Cardiac muscle cell (in vitro differentiated cells and primary cell): ENCODE results near the gene SRMS. TPM values are rescaled to one million over a fixed set of nuclear protein-coding genes. Genes with fewer than 3 reads are reported as not detected.
A peak's percentile ranks its signal among the peaks of the same experiment; 100 is the strongest.

Experiments
- DNase-seq, 2 donors: peaks; one replicate each; pipeline versions ENCODE4 v3.0.0 to v3.0.0-alpha.2; 2010 to 2017; ENCODE audit warnings: low read depth in 1 of 2, low spot score in 1 of 2
- H3K27ac ChIP-seq: fragments of 200-600 bp; sonication (generic); 2 replicates; pipeline ENCODE4 v1.5.1; 2016
- H3K27me3 ChIP-seq: fragments of 200-600 bp; sonication (generic); 2 replicates; pipeline ENCODE4 v1.6.0; 2016; ENCODE audit warnings: control low read depth
- H3K36me3 ChIP-seq: fragments of 200-600 bp; sonication (generic); 2 replicates; pipeline ENCODE4 v1.5.1; 2016; ENCODE audit warnings: control low read depth
- H3K4me1 ChIP-seq: fragments of 200-600 bp; sonication (generic); 2 replicates; pipeline ENCODE4 v1.8.1; 2017; ENCODE audit warnings: low read depth, mild to moderate bottlenecking, mixed run types
- H3K4me3 ChIP-seq: fragments of 200-600 bp; sonication (generic); 2 replicates; pipeline ENCODE4 v1.5.1; 2016; ENCODE audit warnings: mild to moderate bottlenecking
- H3K9me3 ChIP-seq: fragments of 200-600 bp; sonication (generic); 2 replicates; pipeline ENCODE4 v1.5.1; 2017; ENCODE audit warnings: low read depth, mild to moderate bottlenecking, control low read depth
- polyA plus RNA-seq: library from polyadenylated mRNA; unstranded; fragments of >200 nt; fragmentation: Nextera tagmentation; extraction: Ambion mirVana; gene quantifications from 2 replicates; pipeline ENCODE4 v1.2.1, GENCODE V29; 2016
- total RNA-seq: library from RNA; depleted of rRNA; stranded (reverse); fragments of >200 nt; gene quantifications from 2 replicates; pipeline ENCODE4 v1.2.3, GENCODE V29; 2016
- TF ChIP-seq, protein P1 (sequence below): IDR thresholded peaks from 2 replicates; pipeline ENCODE4 v1.5.1; 2012; ENCODE audit warnings: low read depth, mild to moderate bottlenecking, low read length

Gene SRMS
- total and polyA plus RNA-seq, 2 experiments from 2014 or later, result not detected

DNA sequence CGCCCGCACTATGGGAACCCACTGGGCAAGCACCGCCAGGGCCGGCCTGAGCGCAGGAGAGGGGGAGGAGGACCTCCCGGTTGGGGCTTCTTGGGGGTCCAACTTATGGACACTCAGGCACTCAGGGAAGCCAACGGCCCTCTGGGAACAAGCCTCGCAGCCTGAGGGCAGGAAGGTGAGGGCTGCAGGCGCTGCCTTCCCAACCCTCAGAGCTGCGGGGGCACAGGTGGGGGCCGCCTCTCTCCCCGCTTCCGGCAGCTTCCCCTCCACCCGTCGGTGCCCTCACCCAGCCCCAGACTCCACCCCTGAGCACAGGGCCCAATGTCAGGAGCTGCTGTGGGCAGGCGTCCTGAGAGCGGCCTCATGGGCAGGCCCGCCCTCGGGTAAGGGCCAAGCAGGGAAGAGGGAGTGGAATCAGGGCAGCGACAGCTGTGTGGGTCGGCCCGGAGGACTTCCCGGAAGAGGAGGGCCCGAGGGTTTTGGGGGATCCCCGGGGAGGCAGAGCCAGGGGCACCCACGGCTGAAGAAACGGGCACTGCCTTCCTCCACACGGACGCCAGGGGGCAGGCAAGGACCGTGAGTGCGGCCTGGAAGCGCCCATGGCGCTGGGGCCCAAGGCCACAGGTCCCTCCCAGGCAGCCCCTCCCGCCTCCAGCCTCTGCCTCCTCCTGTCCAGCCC, 9.9 kb downstream of the SRMS start:
- Histone ChIP-seq H3K36me3 (no peaks in the 10 kb centered on the region), H3K9me3 (no peaks in the 10 kb centered on the region), H3K27me3 (no peaks in the 10 kb centered on the region), H3K4me3 (no peak overlapping the region), H3K27ac (no peak overlapping the region), H3K4me1 (peaks cover 11% of the 10 kb centered on the region)
- TF ChIP-seq, protein P1, sequence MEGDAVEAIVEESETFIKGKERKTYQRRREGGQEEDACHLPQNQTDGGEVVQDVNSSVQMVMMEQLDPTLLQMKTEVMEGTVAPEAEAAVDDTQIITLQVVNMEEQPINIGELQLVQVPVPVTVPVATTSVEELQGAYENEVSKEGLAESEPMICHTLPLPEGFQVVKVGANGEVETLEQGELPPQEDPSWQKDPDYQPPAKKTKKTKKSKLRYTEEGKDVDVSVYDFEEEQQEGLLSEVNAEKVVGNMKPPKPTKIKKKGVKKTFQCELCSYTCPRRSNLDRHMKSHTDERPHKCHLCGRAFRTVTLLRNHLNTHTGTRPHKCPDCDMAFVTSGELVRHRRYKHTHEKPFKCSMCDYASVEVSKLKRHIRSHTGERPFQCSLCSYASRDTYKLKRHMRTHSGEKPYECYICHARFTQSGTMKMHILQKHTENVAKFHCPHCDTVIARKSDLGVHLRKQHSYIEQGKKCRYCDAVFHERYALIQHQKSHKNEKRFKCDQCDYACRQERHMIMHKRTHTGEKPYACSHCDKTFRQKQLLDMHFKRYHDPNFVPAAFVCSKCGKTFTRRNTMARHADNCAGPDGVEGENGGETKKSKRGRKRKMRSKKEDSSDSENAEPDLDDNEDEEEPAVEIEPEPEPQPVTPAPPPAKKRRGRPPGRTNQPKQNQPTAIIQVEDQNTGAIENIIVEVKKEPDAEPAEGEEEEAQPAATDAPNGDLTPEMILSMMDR, result peak; percentile 83
- peak; percentile 94 to 95 for DNase-seq

DNA sequence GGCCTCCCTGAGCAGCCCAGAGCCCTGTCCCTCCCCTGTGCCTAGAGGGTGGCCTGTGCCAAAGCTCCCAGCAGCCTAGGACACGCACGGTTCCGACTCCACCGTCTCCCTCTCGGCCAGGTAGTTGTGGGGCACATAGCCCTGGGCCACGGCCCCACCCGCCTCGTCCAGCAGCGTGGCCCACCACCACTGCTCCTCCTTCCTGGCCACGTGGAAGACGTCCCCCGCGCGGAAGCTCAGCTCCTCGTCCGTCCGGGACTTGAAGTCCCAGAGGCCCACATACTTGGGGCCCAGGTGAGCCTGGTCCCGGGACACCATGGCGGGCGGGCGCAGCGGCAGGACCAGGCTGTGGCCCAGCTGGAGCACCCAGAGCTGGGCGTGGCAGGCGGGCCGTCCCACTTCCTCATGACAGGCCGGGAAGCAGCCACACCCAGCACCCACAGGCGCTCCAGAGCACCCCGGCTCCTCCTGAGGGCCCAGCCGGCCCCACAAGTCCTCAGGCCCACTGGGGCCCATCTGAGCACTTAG, 10.5 kb downstream of the SRMS start, which contains the start of gene PTK6:
Gene PTK6 (minus strand): TSS at position 380 of the 528 bp plus-strand sequence. CDS start 62 bp downstream, at position 318.
- Histone ChIP-seq H3K27me3 (no peaks in the 10 kb centered on the region), H3K9me3 (no peaks in the 10 kb centered on the region), H3K4me1 (peaks cover 11% of the 10 kb centered on the region), H3K4me3 (no peak within 1 kb of the TSS), H3K36me3 (no peaks in the 10 kb centered on the region), H3K27ac (no peak within 1 kb of the TSS)
- TF ChIP-seq, protein P1, result no peak
- no peak for DNase-seq

DNA sequence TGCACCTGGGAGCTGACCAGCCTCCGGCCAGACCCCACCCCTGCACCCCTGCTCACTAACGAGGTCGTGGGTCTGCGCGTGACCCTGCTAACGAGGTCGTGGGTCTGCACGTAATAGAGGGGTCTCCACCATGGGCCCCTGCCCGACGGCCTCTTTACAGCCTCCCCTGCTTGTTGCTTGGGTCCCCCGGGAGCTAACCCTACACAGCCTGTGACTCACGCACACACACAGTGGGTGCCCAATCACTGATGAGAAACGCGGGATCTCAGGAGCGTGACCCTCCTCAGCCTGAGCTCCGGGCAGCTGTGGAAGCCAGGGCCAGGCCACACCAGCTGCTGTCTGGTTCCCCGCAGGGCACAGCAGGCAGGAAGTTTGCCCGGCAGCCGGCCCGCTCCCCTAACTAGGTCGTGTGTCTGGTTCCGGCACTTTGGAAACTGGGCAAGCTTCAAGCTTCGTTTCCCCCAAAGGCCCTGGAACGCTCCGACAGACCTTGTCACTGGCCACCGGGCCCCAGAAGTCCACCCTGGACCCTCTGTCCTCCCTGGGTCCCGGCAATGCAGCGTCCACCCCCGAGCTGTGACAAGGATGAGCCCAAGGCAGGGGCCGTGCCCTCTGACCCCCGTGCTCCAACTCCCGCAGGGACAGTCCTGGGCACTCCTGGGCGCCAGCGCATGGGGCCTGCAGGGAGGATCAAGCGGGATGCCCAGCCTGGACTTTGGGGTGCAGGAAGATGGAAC, 11.1 kb downstream of the SRMS start:
- no peaks in the 10 kb centered on the region for H3K9me3 ChIP-seq
- no peak overlapping the region for H3K27ac ChIP-seq
- no peaks in the 10 kb centered on the region for H3K36me3 ChIP-seq
- H3K4me3 ChIP-seq, result no peak overlapping the region
- H3K4me1 ChIP-seq, result peaks cover 11% of the 10 kb centered on the region
- DNase-seq, result peak in 1 of 2 donors; percentile 40
- H3K27me3 ChIP-seq, result no peaks in the 10 kb centered on the region
- TF ChIP-seq, protein P1, result no peak

DNA sequence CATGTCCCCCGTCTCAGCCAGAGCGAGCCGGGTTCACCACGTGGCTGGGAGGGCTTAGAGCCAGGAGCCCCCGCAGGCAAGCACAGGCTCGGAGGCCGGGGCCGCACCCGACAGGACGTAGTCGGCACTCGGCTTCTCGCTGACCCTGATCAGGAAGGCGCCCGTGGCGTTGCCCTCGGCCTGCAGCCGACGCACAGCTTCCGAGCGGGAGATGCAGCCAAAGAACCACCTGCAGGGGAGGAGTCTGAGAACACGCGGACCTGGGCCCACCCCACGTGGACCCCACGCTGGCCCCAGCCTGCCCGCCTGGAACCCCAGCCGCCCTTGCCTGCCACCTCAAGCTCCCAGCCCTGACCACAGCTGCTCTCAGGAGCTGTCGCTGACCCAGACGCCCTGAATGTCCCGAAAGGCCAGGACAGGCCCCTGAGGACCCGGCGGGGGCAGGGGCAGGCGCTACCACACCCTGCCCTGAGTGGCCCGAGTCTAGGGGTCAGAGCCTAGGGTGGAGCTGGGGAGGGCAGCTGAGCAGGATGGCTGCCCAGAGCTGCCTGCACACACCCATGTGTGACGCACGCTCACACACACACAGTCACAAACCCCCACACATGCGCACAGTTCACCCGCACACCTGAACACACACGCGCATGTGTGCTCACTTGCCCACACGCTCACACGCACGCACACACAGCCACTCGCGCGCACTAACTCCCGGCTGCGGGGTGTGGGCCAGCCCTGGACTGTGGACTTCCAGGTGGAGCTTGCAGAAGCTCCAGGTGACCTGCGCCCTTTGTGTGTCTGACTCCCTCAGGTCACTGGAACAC, 12.5 kb downstream of the SRMS start:
- TF ChIP-seq, protein P1, result no peak
- DNase-seq, result no peak
- no peak overlapping the region for H3K27ac ChIP-seq
- no peaks in the 10 kb centered on the region for H3K27me3 ChIP-seq
- H3K4me1 ChIP-seq, result peaks cover 11% of the 10 kb centered on the region
- no peak overlapping the region for H3K4me3 ChIP-seq
- H3K36me3 ChIP-seq, result no peaks in the 10 kb centered on the region
- no peaks in the 10 kb centered on the region for H3K9me3 ChIP-seq

DNA sequence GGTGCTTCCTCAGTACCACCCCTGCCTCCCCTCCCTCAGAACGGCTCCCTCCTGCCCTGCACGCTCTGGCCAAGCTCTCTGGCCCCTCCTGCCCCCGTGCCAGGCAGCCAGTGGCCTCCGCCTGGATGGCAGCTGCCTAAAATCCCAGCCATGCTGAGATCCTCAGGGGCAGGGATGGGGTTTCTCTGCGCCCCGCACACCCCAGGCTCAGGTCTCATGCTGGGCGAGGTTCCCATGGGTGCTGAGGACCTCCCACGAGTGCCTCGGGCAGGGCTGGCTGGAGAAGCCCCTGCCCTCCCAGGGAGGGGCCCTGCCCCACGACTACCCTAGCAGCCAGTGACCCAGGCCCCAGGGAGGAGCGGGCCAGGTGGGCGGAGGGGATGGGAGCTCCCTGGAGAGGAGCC, 13.1 kb downstream of the SRMS start:
- H3K36me3 ChIP-seq, result no peaks in the 10 kb centered on the region
- TF ChIP-seq, protein P1, result no peak
- H3K27me3 ChIP-seq, result no peaks in the 10 kb centered on the region
- no peak overlapping the region for H3K4me3 ChIP-seq
- DNase-seq, result no peak
- no peaks in the 10 kb centered on the region for H3K9me3 ChIP-seq
- no peak overlapping the region for H3K27ac ChIP-seq
- peaks cover 11% of the 10 kb centered on the region for H3K4me1 ChIP-seq
